Cardiac muscle cell (in vitro differentiated cells and primary cell): ENCODE measurements around the gene EML5. TPM values are rescaled to one million over a fixed set of nuclear protein-coding genes. Genes with fewer than 3 reads are reported as not detected.

Experiments used
- DNase-seq, 2 donors: peaks; one replicate each; pipeline versions ENCODE4 v3.0.0 to v3.0.0-alpha.2; 2010 to 2017; ENCODE audit warnings: low read depth in 1 of 2, low spot score in 1 of 2
- H3K27ac ChIP-seq: fragments of 200-600 bp; sonication (generic); 2 replicates; pipeline ENCODE4 v1.5.1; 2016
- H3K27me3 ChIP-seq: fragments of 200-600 bp; sonication (generic); 2 replicates; pipeline ENCODE4 v1.6.0; 2016; ENCODE audit warnings: control low read depth
- H3K36me3 ChIP-seq: fragments of 200-600 bp; sonication (generic); 2 replicates; pipeline ENCODE4 v1.5.1; 2016; ENCODE audit warnings: control low read depth
- H3K4me1 ChIP-seq: fragments of 200-600 bp; sonication (generic); 2 replicates; pipeline ENCODE4 v1.8.1; 2017; ENCODE audit warnings: low read depth, mild to moderate bottlenecking, mixed run types
- H3K4me3 ChIP-seq: fragments of 200-600 bp; sonication (generic); 2 replicates; pipeline ENCODE4 v1.5.1; 2016; ENCODE audit warnings: mild to moderate bottlenecking
- H3K9me3 ChIP-seq: fragments of 200-600 bp; sonication (generic); 2 replicates; pipeline ENCODE4 v1.5.1; 2017; ENCODE audit warnings: low read depth, mild to moderate bottlenecking, control low read depth
- CTCF ChIP-seq: IDR thresholded peaks from 2 replicates; pipeline ENCODE4 v1.5.1; 2012; ENCODE audit warnings: low read depth, mild to moderate bottlenecking, low read length
- polyA plus RNA-seq: library from polyadenylated mRNA; unstranded; fragments of >200 nt; fragmentation: Nextera tagmentation; extraction: Ambion mirVana; gene quantifications from 2 replicates; pipeline ENCODE4 v1.2.1, GENCODE V29; 2016
- total RNA-seq: library from RNA; depleted of rRNA; stranded (reverse); fragments of >200 nt; gene quantifications from 2 replicates; pipeline ENCODE4 v1.2.3, GENCODE V29; 2016

The EML5 gene
- total and polyA plus RNA-seq, 2 experiments from 2014 or later = 0.33 to 0.92 TPM

- H3K4me3 ChIP-seq = no peak overlapping the region
- no peaks in the 10 kb centered on the region for H3K27me3 ChIP-seq
- H3K9me3 ChIP-seq = no peaks in the 10 kb centered on the region
- H3K4me1 ChIP-seq = no peaks in the 10 kb centered on the region
- H3K27ac ChIP-seq = no peak overlapping the region
- peaks cover 52% of the 10 kb centered on the region for H3K36me3 ChIP-seq
- TF ChIP-seq CTCF = no peak
- DNase-seq = no peak
Measured at GRCh38 chr14:88568196-88568595, 224.6 kb downstream of the EML5 start.

GRCh38 chr14:88565427-88565826 is 227.3 kb downstream of the EML5 start:
- H3K36me3 ChIP-seq = peaks cover 31% of the 10 kb centered on the region

GRCh38 chr14:88563845-88564244 is 228.9 kb downstream of the EML5 start:
- no peak for DNase-seq
- peak overlapping the region; percentile 97 for H3K27ac ChIP-seq
- no peaks in the 10 kb centered on the region for H3K4me1 ChIP-seq
- no peaks in the 10 kb centered on the region for H3K27me3 ChIP-seq
- no peak for TF ChIP-seq CTCF
- peaks cover 15% of the 10 kb centered on the region for H3K36me3 ChIP-seq
- peak overlapping the region; percentile 90 for H3K4me3 ChIP-seq
- no peaks in the 10 kb centered on the region for H3K9me3 ChIP-seq

More at GRCh38 chr14:88565427-88565826, 227.3 kb downstream of the EML5 start:
- no peaks in the 10 kb centered on the region for H3K4me1 ChIP-seq
- no peak for DNase-seq
- H3K9me3 ChIP-seq = no peaks in the 10 kb centered on the region
- H3K27me3 ChIP-seq = no peaks in the 10 kb centered on the region
- TF ChIP-seq CTCF = no peak
- no peak overlapping the region for H3K27ac ChIP-seq
- H3K4me3 ChIP-seq = no peak overlapping the region

- TF ChIP-seq CTCF = no peak
- H3K27ac ChIP-seq = peak within 1 kb of the TSS; percentile 97
- H3K9me3 ChIP-seq = no peaks in the 10 kb centered on the region
- no peaks in the 10 kb centered on the region for H3K4me1 ChIP-seq
- peak within 1 kb of the TSS; percentile 90 for H3K4me3 ChIP-seq
- peaks cover 7% of the 10 kb centered on the region for H3K36me3 ChIP-seq
- peak; percentile 92 to 93 for DNase-seq
- H3K27me3 ChIP-seq = no peaks in the 10 kb centered on the region
Measured at GRCh38 chr14:88562831-88563686, 229.7 kb downstream of the EML5 start, which contains the start of gene ZC3H14. Gene ZC3H14 (plus strand): TSS chr14:88563037. CDS start chr14:88563134, 97 bp downstream.

- H3K27me3 ChIP-seq = no peaks in the 10 kb centered on the region
- peak overlapping the region; percentile 90 for H3K4me3 ChIP-seq
- no peak for TF ChIP-seq CTCF
- no peaks in the 10 kb centered on the region for H3K4me1 ChIP-seq
- H3K36me3 ChIP-seq = peaks cover 2% of the 10 kb centered on the region
- no peaks in the 10 kb centered on the region for H3K9me3 ChIP-seq
- DNase-seq = no peak
- no peak overlapping the region for H3K27ac ChIP-seq
Measured at GRCh38 chr14:88562532-88562830, 230.3 kb downstream of the EML5 start.

Other genes with a start within 250 kb of the EML5 start
- 14.7 and 16.7 TPM in 2 replicates for gene PTPN21, start 237.9 kb downstream of the EML5 start, total RNA-seq
- 12.0 and 12.2 TPM in 2 replicates for gene PTPN21, start 237.9 kb downstream of the EML5 start, polyA plus RNA-seq
- 76.1 and 87.4 TPM in 2 replicates for gene ZC3H14, start 229.9 kb downstream of the EML5 start, total RNA-seq
- 71.3 and 75.0 TPM in 2 replicates for gene ZC3H14, start 229.9 kb downstream of the EML5 start, polyA plus RNA-seq
- 22.6 and 40.6 TPM in 2 replicates for gene TTC8, start 31.7 kb upstream of the EML5 start, total RNA-seq
- gene TTC8, start 31.7 kb upstream of the EML5 start, polyA plus RNA-seq = 29.3 and 29.8 TPM in 2 replicates